Panc1 (cell line): ENCODE results near the gene GNL2. TPM values are rescaled to one million over a fixed set of nuclear protein-coding genes. Genes with fewer than 3 reads are reported as not detected.
"Not testable (repeated sequence)": the region's sequence is repeated elsewhere in the genome, so short reads cannot be mapped to it uniquely, and the experiment has no call there.

ENCODE experiments used
- ATAC-seq: fragments of 200-7000 bp; cut with Tn5 transposase; 2 replicates; pipeline ENCODE4 v1.9.1; 2020; ENCODE audit warnings: mild to moderate bottlenecking, moderate library complexity
- BruUV-seq: library from RNA; stranded (reverse); fragments of 400-500 nt; replicated peaks from 2 replicates; lab custom pipeline; 2021; lab: Mats Ljungman, UMichigan
- CTCF ChIA-PET: fragments of 300-600 bp; sonication (Branson Sonifier 250); formaldehyde crosslinking; loops from one replicate; lab custom pipeline; 2022; ENCODE audit warnings: antibody characterized with exemption; lab: Charles Lee
- POLR2A ChIA-PET: fragments of 300-600 bp; sonication (Branson Sonifier 250); formaldehyde crosslinking; loops from one replicate; lab custom pipeline; 2022; ENCODE audit warnings: antibody characterized with exemption; lab: Charles Lee
- DNase-seq: peaks from one replicate; pipeline ENCODE4 v3.0.0-alpha.2; 2010; ENCODE audit warnings: low read depth, low spot score
- H3K27ac ChIP-seq: 2 replicates; pipeline ENCODE4 v1.5.1; 2011; ENCODE audit warnings: mild to moderate bottlenecking, low read length, inconsistent platforms
- H3K27me3 ChIP-seq: fragments of 200-500 bp; sonication (Bioruptor generic); 2 replicates; pipeline ENCODE4 v1.6.0; 2014; ENCODE audit warnings: low read length, inconsistent platforms; ENCODE audit not compliant: control insufficient read depth, insufficient read depth
- H3K36me3 ChIP-seq: fragments of 200-500 bp; sonication (Bioruptor generic); 2 replicates; pipeline ENCODE4 v1.5.1; 2014; ENCODE audit warnings: inconsistent platforms, mild to moderate bottlenecking, low read length, moderate library complexity; ENCODE audit not compliant: control insufficient read depth, insufficient read depth
- H3K4me1 ChIP-seq: 2 replicates; pipeline ENCODE4 v1.5.1; 2011; ENCODE audit warnings: inconsistent platforms, mild to moderate bottlenecking, low read length, moderate library complexity; ENCODE audit not compliant: control insufficient read depth, insufficient read depth
- H3K4me3 ChIP-seq, 2 experiments: 2 replicates each; pipeline ENCODE4 v1.5.1; 2011 to 2012; ENCODE audit warnings: low read depth in 2 of 2, low read length in 2 of 2, mild to moderate bottlenecking in 2 of 2, inconsistent platforms in 1 of 2, moderate library complexity in 1 of 2
- H3K9me3 ChIP-seq: fragments of 200-500 bp; sonication (Bioruptor generic); 2 replicates; pipeline ENCODE4 v1.5.1; 2014; ENCODE audit warnings: low read depth, mild to moderate bottlenecking, inconsistent platforms, low read length, moderate library complexity; ENCODE audit not compliant: control insufficient read depth, insufficient read depth
- POLR2AphosphoS5 ChIP-seq: IDR thresholded peaks from 2 replicates; pipeline ENCODE4 v1.6.1; 2012; ENCODE audit warnings: mild to moderate bottlenecking, low read depth, low read length, moderate library complexity
- SIN3A ChIP-seq: IDR thresholded peaks from 2 replicates; pipeline ENCODE4 v1.6.1; 2012; ENCODE audit warnings: low read depth, mild to moderate bottlenecking, low read length, moderate library complexity, borderline replicate concordance; ENCODE audit not compliant: insufficient read depth
- TCF7L2 ChIP-seq: IDR thresholded peaks from 2 replicates; pipeline ENCODE4 v1.6.1; 2011; ENCODE audit warnings: mild to moderate bottlenecking, low read depth, low read length, inconsistent platforms
- in situ Hi-C: cut with HindIII; loops from 2 replicates; pipeline ENCODE4 v1.10.0; 2016; ENCODE audit warnings: low sequenced_read_pairs, low pct_unique_long_range_greater_than_20kb
- intact Hi-C: fragments of 100-400 bp; cut with micrococcal nuclease; formaldehyde crosslinking; loops from one replicate; pipeline ENCODE4 v1.10.0; 2022; ENCODE audit not compliant: unreplicated experiment
- total RNA-seq: library from RNA; stranded (reverse); gene quantifications from one replicate; pipeline ENCODE4 v1.2.1, GENCODE V29; 2021; ENCODE audit not compliant: unreplicated experiment
- TF ChIP-seq, protein P1 (sequence below): fragments of 450-650 bp; IDR thresholded peaks from 2 replicates; pipeline ENCODE4 v1.5.1; 2017; ENCODE audit warnings: mild to moderate bottlenecking
- TF ChIP-seq, protein P2 (sequence below), 2 experiments: IDR thresholded peaks; 2 replicates each; pipeline ENCODE4 v1.6.1; 2011 to 2012; ENCODE audit warnings: low read depth in 2 of 2, control low read depth in 1 of 2, low read length in 1 of 2, mild to moderate bottlenecking in 1 of 2, moderate library complexity in 1 of 2; ENCODE audit not compliant: insufficient read depth in 1 of 2

Gene GNL2
- total RNA-seq, 1 experiment from 2014 or later: 73.4 TPM

DNA sequence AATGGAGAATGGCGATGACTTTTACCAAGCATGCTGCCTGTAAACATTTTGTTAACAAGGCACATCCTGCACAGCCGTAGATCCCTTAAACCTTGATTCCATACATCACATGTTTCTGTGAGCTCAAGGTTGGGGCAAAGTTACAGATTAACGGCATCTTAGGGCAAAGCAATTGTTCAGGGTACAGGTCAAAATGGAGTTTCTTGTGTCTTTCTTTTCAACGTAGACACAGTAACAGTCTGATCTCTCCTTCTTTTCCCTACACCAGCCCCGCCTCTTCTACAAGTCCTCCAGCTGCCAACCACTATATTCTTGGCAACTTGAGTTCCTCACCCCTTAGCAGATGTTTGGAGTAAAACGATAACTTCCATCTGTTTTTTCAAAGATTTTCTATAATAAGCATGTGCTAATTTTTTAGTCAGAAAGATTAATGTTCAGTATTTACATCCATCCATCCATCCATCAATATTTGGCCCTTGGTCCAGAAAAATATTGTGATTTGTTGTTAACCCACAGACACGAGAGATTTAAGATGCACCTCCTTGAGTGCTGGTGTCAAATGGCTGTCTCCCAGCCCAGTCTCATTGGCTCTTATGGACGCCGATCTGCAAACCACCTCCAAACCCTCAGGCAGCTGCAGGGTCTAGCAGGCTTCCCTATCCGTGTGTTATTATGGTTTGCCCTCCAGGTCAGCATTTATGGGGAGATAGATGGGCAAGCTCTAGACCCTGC, 35.2 kb downstream of the GNL2 start:
- no peak for ATAC-seq
- H3K4me1 ChIP-seq: no peaks in the 10 kb centered on the region

DNA sequence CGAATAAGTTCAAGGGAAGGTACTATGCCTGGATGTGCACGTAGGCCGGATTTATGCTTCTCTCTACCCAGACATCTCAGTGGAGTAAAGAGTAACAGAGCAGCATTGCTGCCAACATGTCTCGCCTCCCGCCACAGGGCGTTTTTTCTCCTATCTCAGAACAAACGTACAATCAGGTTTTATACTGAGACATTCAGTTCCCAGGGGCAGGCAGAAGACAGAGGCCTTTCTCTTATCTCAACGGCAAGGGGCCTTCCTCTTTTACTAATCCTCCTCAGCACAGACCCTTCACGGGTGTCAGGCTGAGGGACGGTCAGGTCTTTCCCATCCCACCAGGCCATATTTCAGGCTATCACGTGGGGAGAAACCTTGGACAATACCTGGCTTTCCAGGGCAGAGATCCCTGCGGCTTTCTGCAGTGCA, 35.8 kb downstream of the GNL2 start:
- intact Hi-C loops, in situ Hi-C loops, DNase-seq, H3K4me3 ChIP-seq, H3K4me1 ChIP-seq, H3K36me3 ChIP-seq, H3K9me3 ChIP-seq, H3K27me3 ChIP-seq, CTCF ChIA-PET, H3K27ac ChIP-seq, BruUV-seq, ATAC-seq, POLR2A ChIA-PET: not testable (repeated sequence)

More for the DNA sequence above, 35.2 kb downstream of the GNL2 start:
- Histone ChIP-seq H3K36me3 (0 out of 2 replicates have a peak, but pooled peaks cover under 1% of the 10 kb centered on the region), H3K27ac (no peak overlapping the region), H3K9me3 (no peaks in the 10 kb centered on the region), H3K4me3 (no peak overlapping the region), H3K27me3 (no peaks in the 10 kb centered on the region)
- BruUV-seq: no TSS peak
- ChIA-PET POLR2A (no interaction called here), CTCF (no interaction called here)
- TF ChIP-seq TCF7L2 (no peak), SIN3A (no peak), POLR2AphosphoS5 (no peak)
- TF ChIP-seq, protein P1, sequence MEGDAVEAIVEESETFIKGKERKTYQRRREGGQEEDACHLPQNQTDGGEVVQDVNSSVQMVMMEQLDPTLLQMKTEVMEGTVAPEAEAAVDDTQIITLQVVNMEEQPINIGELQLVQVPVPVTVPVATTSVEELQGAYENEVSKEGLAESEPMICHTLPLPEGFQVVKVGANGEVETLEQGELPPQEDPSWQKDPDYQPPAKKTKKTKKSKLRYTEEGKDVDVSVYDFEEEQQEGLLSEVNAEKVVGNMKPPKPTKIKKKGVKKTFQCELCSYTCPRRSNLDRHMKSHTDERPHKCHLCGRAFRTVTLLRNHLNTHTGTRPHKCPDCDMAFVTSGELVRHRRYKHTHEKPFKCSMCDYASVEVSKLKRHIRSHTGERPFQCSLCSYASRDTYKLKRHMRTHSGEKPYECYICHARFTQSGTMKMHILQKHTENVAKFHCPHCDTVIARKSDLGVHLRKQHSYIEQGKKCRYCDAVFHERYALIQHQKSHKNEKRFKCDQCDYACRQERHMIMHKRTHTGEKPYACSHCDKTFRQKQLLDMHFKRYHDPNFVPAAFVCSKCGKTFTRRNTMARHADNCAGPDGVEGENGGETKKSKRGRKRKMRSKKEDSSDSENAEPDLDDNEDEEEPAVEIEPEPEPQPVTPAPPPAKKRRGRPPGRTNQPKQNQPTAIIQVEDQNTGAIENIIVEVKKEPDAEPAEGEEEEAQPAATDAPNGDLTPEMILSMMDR: no peak
- TF ChIP-seq, protein P2, sequence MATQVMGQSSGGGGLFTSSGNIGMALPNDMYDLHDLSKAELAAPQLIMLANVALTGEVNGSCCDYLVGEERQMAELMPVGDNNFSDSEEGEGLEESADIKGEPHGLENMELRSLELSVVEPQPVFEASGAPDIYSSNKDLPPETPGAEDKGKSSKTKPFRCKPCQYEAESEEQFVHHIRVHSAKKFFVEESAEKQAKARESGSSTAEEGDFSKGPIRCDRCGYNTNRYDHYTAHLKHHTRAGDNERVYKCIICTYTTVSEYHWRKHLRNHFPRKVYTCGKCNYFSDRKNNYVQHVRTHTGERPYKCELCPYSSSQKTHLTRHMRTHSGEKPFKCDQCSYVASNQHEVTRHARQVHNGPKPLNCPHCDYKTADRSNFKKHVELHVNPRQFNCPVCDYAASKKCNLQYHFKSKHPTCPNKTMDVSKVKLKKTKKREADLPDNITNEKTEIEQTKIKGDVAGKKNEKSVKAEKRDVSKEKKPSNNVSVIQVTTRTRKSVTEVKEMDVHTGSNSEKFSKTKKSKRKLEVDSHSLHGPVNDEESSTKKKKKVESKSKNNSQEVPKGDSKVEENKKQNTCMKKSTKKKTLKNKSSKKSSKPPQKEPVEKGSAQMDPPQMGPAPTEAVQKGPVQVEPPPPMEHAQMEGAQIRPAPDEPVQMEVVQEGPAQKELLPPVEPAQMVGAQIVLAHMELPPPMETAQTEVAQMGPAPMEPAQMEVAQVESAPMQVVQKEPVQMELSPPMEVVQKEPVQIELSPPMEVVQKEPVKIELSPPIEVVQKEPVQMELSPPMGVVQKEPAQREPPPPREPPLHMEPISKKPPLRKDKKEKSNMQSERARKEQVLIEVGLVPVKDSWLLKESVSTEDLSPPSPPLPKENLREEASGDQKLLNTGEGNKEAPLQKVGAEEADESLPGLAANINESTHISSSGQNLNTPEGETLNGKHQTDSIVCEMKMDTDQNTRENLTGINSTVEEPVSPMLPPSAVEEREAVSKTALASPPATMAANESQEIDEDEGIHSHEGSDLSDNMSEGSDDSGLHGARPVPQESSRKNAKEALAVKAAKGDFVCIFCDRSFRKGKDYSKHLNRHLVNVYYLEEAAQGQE (IDR thresholded peaks at IDR 0.05; ENCODE audit: insufficient read depth in 1 of 2, low read depth in 2 of 2, low read length in 1 of 2): no peak
- no peak for DNase-seq
- intact Hi-C loops (no loop called here), in situ Hi-C loops (no loop called here)

DNA sequence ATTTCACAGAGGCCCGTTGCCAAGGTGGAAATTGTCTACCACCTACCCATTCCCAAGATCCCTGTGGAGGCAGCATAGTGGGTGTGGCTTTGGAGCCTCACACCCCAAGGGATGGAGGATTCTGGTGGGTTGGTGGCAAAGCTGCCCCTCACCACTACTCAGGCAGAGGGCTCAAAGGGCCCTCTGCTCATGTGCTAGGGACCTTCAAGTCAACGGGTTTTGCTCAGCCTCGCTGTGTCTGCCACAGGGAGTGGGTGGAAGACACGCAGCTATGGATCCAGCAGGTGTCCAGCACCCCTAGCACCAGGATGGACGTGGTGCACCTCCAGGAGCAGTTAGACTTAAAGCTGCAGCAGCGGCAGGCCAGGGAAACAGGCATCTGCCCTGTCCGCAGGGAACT, 36.7 kb downstream of the GNL2 start:
- no peak overlapping the region for H3K4me3 ChIP-seq
- no TSS peak for BruUV-seq
- ATAC-seq (no peak), DNase-seq (no peak)
- CTCF ChIA-PET: interaction anchor here (0.5 kb wide), 1 partner anchor 58 kb away, joined by 5 read pairs; no protein-coding TSS in a partner anchor
- POLR2A ChIA-PET: no interaction called here
- intact Hi-C loops (no loop called here), in situ Hi-C loops (no loop called here)
- no peaks in the 10 kb centered on the region for H3K36me3 ChIP-seq
- no peaks in the 10 kb centered on the region for H3K27me3 ChIP-seq
- no peaks in the 10 kb centered on the region for H3K4me1 ChIP-seq
- H3K9me3 ChIP-seq: peaks cover 6% of the 10 kb centered on the region; the same call in 1 of the 2 replicates
- no peak overlapping the region for H3K27ac ChIP-seq
- no peak for TF ChIP-seq POLR2AphosphoS5
- TF ChIP-seq, protein P2 (IDR thresholded peaks at IDR 0.05; ENCODE audit: insufficient read depth in 1 of 2, low read depth in 2 of 2, low read length in 1 of 2): no peak
- TF ChIP-seq, protein P1: no peak
- no peak for TF ChIP-seq TCF7L2
- TF ChIP-seq SIN3A: no peak
